GM10266 (cell line): ENCODE results near the gene C17orf113.

Experiments
- DNase-seq: peaks from one replicate; pipeline ENCODE4 v3.0.0; 2012; ENCODE audit errors: extremely low spot score
- TF ChIP-seq, protein P1 (sequence below): IDR thresholded peaks from 2 replicates; pipeline ENCODE4 v1.5.1; 2012; ENCODE audit warnings: mild to moderate bottlenecking, low read depth; ENCODE audit not compliant: control insufficient read depth, insufficient read depth; ENCODE audit errors: missing control alignments

Gene C17orf113

DNA sequence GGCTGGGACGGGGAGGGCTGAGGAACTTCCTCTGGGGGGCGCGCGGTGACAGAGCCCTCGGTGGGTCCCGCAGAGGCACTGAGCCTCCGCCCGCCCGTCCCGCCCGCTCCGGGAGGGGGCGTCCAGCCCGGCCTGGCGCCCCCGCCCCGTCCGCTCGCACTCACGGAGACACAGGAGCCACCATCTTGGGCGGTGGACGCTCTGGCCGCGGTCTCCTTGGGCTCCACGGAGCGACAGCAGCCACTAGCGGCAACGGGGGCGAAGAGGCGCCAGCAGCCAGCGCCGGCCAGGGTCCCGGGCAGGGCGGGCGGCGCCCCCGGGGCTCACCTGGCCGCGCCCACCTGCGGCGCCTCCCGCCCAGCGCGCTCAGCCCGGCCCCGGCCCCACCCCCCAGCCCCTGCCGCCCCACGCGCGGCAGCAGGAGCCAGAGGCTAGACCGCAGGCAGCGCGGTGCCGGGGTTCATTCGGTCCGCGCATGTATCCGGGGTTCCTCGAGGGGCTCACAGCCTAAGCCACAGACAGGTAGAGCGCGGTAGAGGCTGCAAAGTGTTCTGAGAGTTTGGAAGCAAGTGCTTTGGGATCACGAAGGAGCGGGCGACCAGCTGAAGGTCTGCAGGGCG, at the start of gene C17orf113:
C17orf113 (minus strand) TSS at position 209 of the 620 bp plus-strand sequence. CDS start 7,225 bp downstream, outside the sequence.
- TF ChIP-seq, protein P1, sequence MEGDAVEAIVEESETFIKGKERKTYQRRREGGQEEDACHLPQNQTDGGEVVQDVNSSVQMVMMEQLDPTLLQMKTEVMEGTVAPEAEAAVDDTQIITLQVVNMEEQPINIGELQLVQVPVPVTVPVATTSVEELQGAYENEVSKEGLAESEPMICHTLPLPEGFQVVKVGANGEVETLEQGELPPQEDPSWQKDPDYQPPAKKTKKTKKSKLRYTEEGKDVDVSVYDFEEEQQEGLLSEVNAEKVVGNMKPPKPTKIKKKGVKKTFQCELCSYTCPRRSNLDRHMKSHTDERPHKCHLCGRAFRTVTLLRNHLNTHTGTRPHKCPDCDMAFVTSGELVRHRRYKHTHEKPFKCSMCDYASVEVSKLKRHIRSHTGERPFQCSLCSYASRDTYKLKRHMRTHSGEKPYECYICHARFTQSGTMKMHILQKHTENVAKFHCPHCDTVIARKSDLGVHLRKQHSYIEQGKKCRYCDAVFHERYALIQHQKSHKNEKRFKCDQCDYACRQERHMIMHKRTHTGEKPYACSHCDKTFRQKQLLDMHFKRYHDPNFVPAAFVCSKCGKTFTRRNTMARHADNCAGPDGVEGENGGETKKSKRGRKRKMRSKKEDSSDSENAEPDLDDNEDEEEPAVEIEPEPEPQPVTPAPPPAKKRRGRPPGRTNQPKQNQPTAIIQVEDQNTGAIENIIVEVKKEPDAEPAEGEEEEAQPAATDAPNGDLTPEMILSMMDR = peak; percentile 73
- DNase-seq = peak; percentile 89

DNA sequence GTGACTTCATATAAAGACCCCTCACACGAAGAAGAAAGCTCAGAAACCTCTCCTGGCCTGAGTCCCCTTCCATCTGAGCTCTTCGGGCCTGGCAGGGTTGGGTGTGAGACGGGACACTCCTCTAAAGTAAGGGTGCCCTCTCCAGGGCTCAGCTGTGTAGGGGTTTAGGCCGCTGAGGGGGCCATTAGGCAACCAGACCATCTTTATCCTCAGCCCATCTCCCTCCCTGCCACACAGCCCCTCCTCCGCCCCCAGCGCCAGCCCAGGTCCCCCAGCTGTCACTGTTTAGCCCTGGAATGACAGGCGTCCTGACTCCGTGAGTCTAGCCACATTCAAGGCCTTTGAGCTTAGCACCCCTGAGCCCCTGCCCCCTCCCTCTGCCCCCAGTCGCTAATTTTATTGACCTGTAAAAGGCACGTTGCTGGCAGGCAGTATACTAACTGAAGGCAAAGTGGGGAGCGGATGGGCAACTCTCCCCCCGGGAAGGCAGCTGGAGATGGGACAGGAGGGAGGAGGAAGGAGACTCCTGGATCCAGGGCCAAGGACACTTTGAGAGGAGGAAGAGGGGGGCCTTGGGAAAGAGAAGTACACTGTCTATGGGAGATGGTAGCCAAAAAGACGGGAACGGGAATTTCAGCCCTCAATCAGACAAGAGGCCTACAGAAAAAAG, 48.5 kb upstream of the C17orf113 start:
- DNase-seq = no peak
- TF ChIP-seq, protein P1 = peak; percentile 16

DNA sequence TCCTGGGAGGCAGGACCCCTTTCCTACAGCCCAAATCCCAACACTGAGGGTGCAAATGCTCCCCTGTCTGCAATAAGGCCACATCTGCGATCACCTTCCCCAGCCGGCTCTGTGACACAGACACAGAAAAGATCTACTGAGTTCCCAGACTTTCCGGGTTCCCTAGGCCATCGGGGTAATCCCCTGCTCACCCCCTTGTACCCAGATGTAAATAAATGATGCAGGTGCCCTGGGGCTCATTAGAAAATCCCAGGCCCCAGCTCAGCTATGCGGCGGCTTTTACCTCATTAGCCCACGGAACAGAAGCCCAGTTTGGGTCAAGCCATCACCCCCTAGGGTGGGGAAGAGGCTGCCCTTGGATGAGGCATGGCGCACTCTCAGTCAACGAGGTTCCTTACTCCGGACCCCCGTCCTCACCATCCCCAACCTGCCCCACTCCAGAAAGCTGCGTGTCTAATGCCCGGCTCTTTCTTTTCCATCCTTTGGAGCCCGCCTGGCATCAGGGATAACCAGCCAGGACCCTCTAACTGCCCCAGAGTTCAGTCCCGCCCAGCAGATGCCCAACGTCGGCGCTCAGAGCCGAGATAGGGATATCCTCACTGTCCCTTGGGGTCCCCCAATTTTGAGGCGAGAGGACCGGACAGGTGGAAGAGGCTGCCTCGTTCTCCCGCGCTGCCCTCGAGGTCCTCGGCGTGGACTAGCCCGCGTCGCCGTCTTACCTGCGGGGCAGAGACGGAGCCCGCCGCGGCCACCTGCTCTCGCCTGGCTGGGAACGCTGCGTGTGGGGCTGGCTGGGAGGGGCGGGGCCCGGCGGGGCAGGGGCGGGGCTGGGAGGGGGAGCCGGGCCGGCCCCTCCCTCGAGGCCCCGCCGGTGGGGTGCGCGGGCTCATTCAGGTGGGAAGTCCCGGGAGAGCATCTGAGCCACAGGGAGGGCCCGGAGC, 47.6 kb upstream of the C17orf113 start, which contains the start of gene ZNF385C:
ZNF385C (minus strand) TSS at position 783 of the 941 bp plus-strand sequence. CDS start 35,417 bp downstream, outside the sequence.
- TF ChIP-seq, protein P1 = no peak
- peak; percentile 70 for DNase-seq

DNA sequence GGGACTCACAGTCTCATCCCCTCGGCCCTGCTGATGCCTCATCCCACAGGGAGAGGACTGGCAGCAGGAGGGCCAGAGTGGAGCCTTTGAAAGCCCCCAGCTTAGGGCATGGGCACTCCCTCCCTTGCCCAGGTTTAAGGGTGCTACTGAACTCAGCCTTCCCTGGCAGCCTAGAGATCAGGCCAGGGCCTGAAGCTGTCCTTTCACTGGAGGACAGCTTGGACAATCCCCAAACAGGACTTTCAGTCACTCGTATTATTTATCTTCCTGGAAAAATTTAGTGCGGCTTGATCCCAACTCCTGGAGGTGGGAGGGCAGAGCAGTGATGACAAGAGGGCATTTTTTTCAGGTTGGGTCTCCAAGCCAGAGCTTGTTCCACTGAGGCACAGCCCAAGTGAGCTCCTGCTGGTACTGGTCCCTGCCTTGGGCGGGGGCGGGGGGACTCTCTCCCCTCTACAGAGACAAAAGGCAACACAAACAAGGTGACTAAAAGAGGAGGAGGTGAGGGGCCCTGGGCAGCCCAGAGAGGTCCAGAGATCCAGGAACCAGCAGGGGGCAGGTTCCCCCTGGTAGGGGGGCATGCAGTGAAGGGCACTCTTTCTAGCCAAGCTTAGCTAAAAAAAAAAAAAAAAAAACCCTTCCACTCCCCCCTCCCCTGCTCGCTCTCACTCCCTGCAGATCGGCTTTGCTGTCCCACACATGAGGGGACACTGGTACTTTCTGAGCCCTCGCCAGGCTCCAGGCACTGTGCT, 46.1 kb upstream of the C17orf113 start:
- TF ChIP-seq, protein P1 = no peak
- no peak for DNase-seq

DNA sequence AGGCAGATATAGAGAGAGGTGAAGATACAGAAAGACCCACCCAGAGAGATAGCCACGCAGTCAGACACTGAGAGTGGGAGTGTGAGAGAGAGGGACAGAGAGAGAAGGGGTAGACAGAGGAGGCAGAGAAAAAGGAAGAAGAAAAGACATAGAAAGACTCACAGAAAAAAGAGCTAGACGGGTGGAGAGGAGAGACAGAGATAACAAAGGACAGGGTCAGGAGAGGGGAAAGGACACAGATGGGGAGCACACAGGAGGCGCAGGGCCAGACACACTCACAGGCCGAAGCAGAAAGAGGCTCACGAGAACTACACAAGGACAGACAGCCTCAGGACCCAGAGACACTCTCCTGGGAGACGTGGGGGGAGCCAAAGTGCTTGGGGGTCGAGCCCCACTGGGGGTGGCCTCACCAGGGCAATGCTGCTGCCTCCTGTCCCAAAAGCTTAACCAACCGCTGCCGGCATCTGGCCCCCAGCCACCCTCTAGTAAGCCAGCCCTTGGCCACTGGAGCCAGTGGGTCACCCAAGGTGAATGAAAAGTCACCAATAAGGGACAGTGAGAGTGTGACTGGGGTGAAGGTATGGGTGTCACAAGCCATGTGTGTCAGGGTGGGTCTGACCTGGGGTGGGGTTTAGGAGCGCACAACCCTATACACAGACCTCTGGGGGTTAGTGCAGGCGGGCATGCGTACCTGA, 44.1 kb upstream of the C17orf113 start:
- DNase-seq = no peak
- TF ChIP-seq, protein P1 = no peak

DNA sequence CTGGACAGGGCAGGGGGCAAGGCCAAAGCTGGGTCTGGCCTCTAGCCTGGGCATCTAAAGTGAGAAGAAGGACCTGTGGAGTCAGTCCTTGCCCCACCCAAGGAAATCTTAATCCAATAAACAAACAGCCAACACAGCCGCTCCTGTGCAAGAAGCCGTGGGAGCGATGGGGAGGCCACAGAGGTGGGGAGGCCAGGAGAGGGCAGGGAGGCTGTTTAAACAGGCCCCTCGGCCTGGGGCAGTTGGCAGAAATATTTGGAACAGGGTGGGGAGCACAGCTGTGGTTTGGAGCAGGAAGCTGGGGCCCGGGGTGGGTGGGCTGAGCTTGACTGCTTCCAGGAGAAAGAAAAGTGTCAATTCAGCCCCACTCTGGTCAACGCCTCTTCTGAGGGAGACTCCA, 42.5 kb upstream of the C17orf113 start:
- DNase-seq = no peak
- TF ChIP-seq, protein P1 = no peak
